NCI-H748 (cell line): Measurements from ENCODE around the gene MARF1.
A peak's percentile ranks its signal among the peaks of the same experiment; 100 is the strongest.
"Not testable (repeated sequence)": the region's sequence is repeated elsewhere in the genome, so short reads cannot be mapped to it uniquely, and the experiment has no call there.

ENCODE experiments used
- DNase-seq: peaks from one replicate; lab custom pipeline; 2025; ENCODE audit not compliant: unreplicated experiment; lab: John Stamatoyannopoulos, UW

MARF1 gene

GRCh38 chr16:15601212-15601879 lies 41.6 kb downstream of the MARF1 start:
- no peak for DNase-seq

DNA sequence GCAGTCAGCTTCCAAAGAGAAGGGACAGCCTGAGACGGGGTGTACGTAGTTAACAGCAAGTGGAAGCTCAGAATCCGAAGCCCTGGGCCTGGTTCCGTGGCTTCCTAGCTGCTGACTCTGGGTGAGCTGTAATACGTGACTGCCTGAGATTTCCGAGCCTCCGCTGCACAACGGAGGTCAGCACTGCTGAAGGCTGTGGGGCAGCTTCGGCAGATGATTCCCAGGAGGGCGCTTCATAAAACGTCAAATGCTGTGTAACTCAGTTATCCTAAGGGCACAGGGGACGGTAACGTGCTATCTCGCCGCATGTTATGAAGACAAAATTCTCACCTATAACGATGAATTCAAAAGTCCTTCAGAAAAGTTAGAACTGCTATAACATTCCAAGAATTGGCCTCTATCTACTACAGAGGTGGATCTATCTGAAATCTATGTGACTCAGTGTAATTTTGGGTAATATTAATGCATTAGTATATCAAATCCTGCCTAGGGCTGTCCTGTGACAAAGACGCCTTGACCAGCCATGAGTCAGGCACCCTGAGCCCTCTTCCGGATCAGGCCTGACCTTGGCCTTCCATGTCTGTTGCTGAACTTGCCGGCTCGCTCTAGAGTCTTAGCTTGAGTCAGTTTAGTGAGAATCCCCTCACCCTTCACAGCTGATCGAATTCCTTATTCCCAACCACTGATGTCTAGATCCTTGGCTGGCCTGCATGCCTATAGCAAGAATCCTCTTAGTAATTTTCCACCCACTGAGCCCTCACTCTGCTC lies 43.5 kb downstream of the MARF1 start:
- no peak for DNase-seq

GRCh38 chr16:15598648-15599190 lies 44.2 kb downstream of the MARF1 start:
- DNase-seq: no peak

- no peak for DNase-seq
These were observed 44.9 kb downstream of the MARF1 start for GRCh38 chr16:15597822-15598647.

DNA sequence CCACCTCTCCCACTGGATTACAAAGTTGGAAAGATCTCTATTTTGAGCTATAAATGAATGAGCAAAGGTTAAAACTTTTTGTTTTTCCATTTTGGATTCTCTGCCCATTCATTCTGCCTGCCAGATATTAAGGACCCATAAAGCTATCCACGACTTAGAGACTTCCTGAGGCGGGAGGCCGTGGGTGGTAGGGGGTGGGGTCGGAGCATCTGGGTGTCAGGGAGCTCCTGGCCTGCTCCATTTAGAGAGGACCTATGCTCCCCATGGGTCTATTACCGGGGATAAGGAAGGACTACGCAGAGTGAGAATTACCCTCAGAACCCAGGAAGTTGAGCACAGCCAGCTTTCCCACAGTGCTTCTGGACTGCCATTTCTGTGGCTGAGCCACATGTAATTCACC lies 45.8 kb downstream of the MARF1 start:
- no peak for DNase-seq

GRCh38 chr16:15594711-15595320 lies 48.1 kb downstream of the MARF1 start:
- DNase-seq: no peak

- DNase-seq: no peak
These were observed 49.7 kb downstream of the MARF1 start for GRCh38 chr16:15593235-15593634.

DNA sequence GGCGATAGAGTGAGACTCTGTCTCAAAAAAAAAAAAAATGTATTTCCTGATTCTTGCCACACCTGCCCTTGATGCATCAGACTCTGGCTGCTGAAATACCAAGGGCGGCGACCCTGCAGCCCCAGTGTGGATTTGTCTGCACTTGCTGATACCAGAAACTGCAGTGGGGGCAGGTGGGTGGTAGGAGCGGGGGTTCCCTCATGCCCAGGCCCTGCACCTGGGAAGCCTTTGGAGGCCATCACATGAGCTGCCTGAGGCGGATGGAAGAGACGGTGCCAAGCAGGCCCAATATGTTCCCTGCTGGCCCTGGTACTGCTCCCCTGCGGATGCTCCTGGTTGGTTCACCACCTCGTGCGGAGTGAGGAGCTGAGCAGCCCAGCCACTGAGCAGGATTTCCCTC lies 50.6 kb downstream of the MARF1 start:
- no peak for DNase-seq

DNA sequence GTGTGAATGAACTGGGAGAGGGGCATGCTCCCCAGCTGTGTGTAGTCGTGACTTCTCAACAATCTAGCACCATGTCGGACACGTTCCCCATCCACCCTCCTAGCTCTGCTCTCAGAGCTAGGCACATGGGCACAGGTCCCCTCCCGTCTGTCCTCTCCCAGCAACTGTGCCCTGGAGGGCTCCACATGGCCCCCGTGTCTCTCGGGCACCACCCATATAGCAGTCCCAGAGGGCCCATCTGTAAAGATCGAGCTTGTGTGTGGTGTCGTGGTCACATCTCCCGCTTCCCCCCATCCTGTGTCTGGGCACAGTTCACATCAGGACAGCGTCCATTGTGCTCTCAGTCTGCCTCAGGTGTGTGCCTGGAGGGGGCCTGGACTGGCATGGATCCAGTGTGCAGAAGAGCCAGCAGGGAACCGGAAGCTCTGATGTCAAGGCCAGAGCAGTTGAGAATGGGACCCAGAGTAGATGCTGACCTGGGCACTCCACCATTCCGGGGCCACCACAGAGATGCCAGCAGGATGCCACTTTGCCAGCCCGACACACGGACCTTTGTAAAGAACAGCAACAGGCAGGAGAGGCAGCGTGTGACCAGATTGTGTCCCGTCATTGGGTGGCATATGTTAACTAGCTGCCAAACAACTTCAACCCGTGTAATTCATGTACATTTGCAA lies 55.7 kb downstream of the MARF1 start:
- no peak for DNase-seq

DNA sequence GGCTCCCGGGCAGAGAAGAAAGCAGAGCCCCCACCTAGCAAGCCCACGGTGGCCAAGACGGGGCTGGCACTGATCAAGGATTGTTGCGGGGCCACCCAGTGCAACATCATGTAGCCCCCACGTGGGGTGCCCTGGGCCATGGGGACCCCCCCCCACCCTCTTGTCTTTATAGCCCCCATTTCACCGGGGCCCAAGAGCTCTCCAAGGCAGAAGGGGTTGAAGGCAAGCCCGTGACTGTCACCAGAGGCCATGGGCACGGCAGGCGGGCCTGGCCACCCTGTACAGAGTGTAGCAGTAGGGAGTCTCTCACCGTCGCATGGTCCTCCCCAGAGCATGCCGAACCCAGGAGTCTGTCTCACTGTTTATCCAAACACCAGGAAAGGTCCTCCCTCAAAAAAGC lies 56.2 kb downstream of the MARF1 start:
- no peak for DNase-seq

DNA sequence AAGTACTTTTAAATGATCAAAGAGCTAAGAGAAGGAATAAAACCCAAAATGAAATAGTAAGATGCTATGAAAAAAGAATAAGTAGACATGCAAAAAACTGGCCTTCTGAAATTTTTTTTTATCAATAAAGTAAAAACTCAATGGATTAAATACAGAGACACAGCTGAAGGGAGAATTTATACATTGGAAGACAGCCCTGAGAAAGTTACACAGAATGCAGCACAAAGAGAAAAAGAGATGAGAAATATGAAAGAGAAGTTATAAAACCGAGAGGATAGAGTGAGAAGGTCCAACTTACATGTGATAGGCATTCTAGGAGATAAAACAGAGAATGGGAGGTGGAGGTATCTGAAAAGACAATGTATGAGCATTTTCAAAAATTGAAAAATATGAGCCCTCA lies 57.0 kb downstream of the MARF1 start:
- no peak for DNase-seq

DNA sequence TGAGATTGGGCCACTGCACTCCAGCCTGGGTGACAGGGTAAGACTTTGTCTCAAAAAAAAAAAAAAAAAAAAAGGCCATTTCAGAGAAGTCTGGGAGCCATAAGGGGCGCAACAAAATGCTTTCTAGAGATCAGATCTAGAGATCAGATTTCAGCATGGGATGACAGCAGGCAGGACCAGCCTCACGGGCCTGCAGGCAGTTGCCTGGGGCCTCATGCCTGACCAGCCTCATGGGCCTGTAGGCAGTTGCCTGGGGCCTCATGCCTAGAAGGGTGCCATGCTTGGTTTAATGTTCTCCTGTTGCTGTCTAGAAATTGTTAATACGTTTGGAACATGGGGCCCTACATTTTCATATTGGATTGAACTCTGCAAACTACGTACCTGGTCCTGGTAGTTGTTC lies 59.4 kb downstream of the MARF1 start:
- DNase-seq: no peak

DNA sequence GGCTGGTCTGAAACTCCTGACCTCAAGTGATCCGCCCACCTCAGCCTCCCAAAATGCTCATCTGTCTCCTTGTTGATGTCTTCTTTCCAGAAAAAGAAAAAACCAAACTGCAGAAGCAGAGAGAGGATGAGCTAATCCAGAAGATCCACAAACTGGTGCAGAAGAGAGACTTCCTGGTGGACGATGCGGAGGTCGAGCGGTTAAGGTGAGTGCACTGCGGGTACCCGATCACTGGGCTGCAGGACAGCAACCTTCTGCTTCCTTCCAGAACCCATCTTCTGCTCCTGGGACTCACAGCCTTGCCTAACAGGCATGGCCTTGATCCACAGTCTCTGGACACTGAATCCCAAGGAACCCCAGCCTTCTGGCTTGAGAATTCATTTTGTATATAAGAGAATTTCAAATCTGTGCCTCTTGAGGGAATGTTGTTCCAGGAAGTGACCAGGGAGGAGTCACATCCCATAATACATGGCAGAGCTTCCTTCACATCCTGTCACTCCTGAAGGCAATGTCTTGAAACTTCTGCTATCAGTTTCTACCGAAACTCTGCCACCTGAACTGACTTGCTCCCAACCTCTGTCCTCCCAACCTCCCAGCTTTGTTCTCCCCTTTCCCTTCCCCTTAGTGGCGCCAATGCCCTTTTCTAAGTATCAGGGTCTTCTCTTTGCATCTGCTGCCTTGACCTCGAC lies 61.7 kb downstream of the MARF1 start:
- no peak for DNase-seq

DNA sequence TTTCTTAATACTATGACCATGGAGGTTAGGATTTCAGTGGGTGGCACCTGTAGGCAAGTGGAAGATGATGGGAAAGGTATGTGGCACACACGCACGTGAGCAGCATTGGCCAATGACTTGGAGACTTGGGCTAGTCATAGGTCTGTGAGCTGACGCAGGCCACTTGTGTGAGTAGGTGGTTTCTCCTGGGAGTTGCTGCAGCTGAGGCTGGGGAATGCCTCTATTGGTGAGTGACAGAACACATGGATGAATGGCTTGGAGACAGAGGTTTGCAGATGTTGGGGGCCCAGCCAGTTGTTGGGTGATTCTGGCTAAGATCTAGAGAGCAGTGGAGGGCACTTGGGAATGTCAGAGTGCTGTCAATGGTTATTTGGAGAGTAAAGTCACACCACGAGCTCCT lies 64.1 kb downstream of the MARF1 start:
- no peak for DNase-seq

GRCh38 chr16:15576960-15577958 lies 65.7 kb downstream of the MARF1 start:
- peak; percentile 2 for DNase-seq

- no peak for DNase-seq
These were observed 67.5 kb downstream of the MARF1 start for GRCh38 chr16:15575293-15576049.

GRCh38 chr16:15574614-15574948 lies 68.4 kb downstream of the MARF1 start:
- no peak for DNase-seq

DNA sequence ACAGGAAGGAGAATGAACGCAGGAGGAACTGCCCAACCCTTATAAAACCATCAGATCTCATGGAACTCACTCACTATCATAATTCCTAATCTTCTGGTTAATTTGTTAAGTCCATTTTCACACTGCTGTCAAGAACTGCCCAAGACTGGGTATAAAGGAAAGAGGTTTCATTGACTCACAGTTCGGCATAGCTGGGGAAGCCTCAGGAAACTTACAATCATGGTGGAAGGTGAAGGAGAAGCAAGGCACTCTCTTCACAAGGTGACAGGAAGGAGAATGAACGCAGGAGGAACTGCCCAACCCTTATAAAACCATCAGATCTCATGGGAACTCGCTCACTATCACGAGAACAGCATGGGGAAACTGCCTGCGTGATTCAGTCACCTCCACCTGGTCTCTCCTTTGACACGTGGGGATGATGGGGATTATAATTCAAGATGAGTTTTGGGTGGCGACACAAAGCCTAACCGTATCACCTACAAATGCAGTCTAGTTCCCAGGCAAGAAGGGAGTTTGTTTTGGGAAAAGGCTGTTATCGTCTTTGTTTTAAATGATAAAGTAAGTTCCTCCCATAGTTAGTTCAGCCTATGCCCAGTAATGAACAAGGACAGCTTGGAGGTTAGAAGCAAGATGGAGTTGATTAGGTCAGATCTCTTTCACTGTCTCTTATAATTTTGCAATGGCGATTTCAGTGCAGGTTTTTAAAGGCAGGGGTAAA lies 68.9 kb downstream of the MARF1 start:
- DNase-seq: not testable (repeated sequence)
